Panc1 (cell line): Measurements from ENCODE around the gene ANKRD65.

Experiments
- POLR2AphosphoS5 ChIP-seq: IDR thresholded peaks from 2 replicates; pipeline ENCODE4 v1.6.1; 2012; ENCODE audit warnings: mild to moderate bottlenecking, low read depth, low read length, moderate library complexity
- TF ChIP-seq, protein P1 (sequence below): fragments of 450-650 bp; IDR thresholded peaks from 2 replicates; pipeline ENCODE4 v1.5.1; 2017; ENCODE audit warnings: mild to moderate bottlenecking

DNA sequence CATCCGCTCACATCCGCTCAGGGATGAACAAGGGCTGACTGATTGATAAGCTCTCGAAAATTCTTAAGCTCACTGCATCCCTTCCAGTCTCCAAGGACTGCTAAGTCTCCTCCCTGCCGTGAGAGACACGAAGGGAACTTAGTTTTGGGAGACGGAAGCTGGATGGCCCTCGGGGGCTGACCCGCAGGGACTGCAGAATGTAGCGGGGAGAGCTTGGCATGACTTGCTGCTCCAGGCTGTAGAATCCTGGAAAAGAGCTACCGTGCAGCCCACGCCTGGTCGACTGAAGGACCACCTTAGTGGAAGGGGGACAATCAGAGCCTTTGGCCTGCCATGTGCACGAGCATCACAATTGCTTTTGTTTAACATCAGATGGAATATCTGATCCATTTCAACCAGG, 5.3 kb downstream of the ANKRD65 start:
- TF ChIP-seq, protein P1, sequence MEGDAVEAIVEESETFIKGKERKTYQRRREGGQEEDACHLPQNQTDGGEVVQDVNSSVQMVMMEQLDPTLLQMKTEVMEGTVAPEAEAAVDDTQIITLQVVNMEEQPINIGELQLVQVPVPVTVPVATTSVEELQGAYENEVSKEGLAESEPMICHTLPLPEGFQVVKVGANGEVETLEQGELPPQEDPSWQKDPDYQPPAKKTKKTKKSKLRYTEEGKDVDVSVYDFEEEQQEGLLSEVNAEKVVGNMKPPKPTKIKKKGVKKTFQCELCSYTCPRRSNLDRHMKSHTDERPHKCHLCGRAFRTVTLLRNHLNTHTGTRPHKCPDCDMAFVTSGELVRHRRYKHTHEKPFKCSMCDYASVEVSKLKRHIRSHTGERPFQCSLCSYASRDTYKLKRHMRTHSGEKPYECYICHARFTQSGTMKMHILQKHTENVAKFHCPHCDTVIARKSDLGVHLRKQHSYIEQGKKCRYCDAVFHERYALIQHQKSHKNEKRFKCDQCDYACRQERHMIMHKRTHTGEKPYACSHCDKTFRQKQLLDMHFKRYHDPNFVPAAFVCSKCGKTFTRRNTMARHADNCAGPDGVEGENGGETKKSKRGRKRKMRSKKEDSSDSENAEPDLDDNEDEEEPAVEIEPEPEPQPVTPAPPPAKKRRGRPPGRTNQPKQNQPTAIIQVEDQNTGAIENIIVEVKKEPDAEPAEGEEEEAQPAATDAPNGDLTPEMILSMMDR, result no peak
- no peak for TF ChIP-seq POLR2AphosphoS5
